ENCODE results near the gene CMTM7.
"Not testable (repeated sequence)": the region's sequence is repeated elsewhere in the genome, so short reads cannot be mapped to it uniquely, and the experiment has no call there.

Gene CMTM7

GRCh38 chr3:32455609-32456428 lies 64.2 kb downstream of the CMTM7 start:
- in situ Hi-C loops (cut with HindIII; ENCODE audit: low sequenced_read_pairs): no loop called here

DNA sequence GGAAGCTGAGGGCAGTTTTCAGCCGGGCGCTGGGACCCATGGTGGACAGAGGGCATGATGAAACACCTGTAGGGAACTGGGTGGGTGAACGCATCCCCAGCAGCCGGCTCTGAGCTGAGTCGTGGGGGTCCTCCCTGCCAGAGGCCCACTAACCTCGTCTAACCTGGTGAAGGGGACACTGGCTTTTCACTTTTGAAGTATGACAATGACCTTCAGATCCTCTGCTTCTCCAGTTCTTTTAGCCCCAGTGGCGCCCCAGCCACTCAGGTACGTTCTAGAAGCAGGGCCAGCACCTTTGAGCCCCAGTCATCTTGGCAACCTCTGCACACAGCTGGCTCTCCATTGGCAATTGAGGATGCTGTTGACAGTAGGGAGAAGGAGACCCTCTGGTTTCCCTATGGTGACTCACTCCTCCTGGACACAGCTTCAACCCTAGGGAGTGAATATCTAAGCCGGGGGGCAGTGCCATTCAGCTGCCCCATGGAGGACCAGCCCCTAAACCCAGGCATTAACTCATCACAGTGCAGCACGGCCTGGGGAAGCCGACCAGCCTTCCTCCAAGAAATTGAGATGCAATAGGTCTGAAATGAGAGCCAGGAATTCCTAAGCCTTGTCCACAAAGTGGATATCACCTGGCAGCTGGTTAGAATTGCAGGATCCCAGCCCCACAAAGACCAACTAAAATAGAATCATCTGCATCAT lies 64.9 kb downstream of the CMTM7 start:
- in situ Hi-C loops (cut with HindIII; ENCODE audit: low sequenced_read_pairs): no loop called here

DNA sequence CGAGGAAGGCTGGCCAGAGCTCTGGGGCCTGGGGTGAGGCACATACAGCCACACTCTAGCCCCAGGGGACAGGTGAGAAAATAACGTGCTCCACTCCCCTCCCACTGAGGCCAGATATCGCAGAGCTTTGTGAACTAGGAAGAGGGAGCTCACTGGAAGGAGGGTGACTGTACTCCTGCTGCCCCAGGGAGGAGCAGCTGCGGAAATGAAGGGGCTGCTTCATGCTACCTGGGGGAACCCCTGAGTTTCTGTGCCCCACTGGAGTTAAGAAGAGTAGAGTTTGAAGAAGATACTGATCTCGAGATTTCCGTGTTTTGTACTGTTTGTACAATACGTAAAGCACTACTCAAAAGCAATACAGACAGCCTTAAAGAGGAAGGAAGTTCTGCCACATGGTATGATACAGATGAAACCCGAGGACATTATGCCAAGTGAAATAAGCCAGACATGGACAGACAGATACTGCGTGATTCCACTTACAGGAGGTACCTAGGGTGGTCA lies 66.4 kb downstream of the CMTM7 start:
- in situ Hi-C loops (cut with HindIII; ENCODE audit: low sequenced_read_pairs): no loop called here

DNA sequence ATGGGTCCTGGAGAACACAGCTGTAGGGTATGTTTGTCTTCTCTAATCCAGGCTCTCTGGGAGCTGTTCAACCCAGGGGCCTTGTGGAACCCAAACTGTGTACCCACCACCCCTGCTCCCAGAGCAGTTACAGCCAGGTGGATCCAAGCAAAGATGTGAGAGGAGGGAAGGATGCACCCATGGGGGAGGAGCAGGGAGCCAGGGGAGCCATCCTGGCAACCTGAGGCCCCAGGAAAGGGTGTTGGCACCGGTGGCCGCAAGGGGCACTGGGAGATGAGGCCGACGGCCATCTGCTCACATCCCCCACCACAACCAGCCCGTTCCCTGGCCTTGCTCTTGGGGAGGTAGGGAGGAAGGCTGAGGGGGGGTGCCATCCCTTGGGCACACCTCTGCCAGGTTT lies 67.8 kb downstream of the CMTM7 start:
- in situ Hi-C loops (cut with HindIII; ENCODE audit: low sequenced_read_pairs): no loop called here

GRCh38 chr3:32460031-32460749 lies 68.5 kb downstream of the CMTM7 start:
- in situ Hi-C loops (cut with HindIII; ENCODE audit: low sequenced_read_pairs): no loop called here

GRCh38 chr3:32460817-32461496 lies 69.3 kb downstream of the CMTM7 start:
- in situ Hi-C loops (cut with HindIII; ENCODE audit: low sequenced_read_pairs): not testable (repeated sequence)

- in situ Hi-C loops (cut with HindIII; ENCODE audit: low sequenced_read_pairs): not testable (repeated sequence)
Observed at GRCh38 chr3:32462191-32462986, 70.7 kb downstream of the CMTM7 start.

DNA sequence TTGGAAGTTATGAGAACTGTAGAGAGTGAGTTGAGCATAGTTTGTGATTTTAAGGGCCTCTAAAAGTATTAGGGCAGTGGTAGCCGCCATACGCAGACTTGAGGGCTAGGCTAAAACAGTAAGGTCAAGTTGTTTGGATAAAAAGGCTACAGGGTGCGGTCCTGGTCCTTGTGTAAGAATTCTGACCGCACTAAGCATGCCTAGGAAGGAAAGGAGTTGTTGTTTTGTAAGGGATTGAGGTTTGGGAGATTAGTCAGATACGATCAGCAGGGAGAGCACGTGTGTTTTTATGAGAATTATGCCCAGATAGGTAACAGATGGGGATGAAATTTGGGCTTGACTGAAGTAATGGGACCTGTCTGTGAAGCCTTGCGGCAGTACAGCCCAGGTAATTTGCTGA lies 71.8 kb downstream of the CMTM7 start:
- in situ Hi-C loops (cut with HindIII; ENCODE audit: low sequenced_read_pairs): not testable (repeated sequence)

DNA sequence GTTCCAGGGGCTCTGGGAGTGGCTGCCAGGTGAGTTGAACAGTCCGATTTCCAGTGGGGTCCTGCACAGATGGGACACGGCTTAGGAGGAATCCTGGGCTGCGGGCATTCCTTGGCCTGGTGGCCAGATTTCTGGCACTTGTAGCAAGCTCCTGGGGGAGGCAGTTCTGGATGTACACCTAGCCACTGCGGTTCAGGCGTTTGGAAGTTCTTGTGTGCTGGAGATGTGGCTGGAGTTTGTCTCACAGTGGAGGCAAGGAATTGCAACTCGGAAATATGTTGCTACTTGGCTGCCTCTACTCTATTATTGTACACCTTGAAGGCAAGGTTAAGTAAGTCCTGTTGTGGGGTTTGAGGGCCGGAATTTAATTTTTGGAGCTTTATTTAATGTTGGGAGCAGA lies 73.1 kb downstream of the CMTM7 start:
- in situ Hi-C loops (cut with HindIII; ENCODE audit: low sequenced_read_pairs): not testable (repeated sequence)

- in situ Hi-C loops (cut with HindIII; ENCODE audit: low sequenced_read_pairs): not testable (repeated sequence)
Observed at GRCh38 chr3:32466808-32467207, 75.2 kb downstream of the CMTM7 start.

GRCh38 chr3:32467333-32468070 lies 75.8 kb downstream of the CMTM7 start:
- in situ Hi-C loops (cut with HindIII; ENCODE audit: low sequenced_read_pairs): no loop called here

DNA sequence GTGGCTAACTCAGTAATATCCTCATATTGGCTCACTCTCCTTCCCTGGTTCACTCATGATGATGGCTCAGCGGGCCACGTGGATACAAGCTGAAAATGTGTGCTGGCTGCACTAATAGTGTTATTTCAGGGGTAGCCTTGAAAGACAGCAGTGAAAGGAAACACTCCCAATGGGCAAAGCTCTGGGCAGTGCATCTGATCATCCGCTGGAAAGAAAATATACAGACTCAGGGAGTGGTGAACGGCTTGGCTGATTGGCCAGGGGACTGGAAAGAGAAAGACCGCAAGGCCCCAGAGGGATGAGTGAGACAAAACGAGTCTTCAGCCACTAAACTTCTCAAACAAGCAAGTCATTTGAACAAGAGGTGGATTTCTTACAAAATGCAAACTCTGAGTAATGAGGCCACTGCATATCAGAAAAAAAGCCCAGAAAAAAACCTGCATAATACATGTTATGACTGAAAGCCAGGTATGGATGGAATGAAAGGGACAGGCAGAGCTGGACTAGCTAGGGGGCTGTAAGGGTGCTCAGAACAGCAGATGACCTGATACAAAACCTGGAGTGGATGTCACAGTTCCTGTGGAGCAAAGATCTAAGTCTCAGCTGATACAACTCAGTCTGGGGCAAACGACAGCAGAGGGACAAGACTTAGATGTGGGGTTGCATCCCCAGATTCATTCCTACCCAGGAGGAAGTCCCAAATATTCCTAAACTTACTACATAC lies 77.7 kb downstream of the CMTM7 start:
- in situ Hi-C loops (cut with HindIII; ENCODE audit: low sequenced_read_pairs): no loop called here

GRCh38 chr3:32470362-32470761 lies 78.7 kb downstream of the CMTM7 start:
- in situ Hi-C loops (cut with HindIII; ENCODE audit: low sequenced_read_pairs): loop anchor here (5.0 kb wide), 1 partner anchor 57 kb away; no protein-coding TSS in a partner anchor

DNA sequence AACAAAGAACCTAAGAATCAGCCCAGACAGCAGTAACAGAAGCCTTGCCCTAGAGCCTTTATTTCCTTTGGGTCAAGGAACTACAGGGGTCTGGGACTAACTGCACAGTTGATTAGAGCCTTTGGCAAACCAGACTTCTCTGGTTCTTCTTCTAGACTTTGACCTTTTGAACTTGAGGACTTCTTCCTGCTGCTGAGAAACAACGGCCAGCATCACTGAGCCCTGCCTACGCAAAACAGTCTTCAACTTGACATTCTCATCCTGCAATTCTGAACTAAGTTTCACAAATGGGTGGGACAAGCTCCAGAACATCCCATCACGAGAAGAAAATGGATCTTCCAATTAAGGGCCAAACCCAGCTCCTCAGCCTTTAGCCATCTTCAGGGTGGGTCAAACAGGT lies 79.6 kb downstream of the CMTM7 start:
- in situ Hi-C loops (cut with HindIII; ENCODE audit: low sequenced_read_pairs): loop anchor here (5.0 kb wide), 1 partner anchor 56 kb away; no protein-coding TSS in a partner anchor

DNA sequence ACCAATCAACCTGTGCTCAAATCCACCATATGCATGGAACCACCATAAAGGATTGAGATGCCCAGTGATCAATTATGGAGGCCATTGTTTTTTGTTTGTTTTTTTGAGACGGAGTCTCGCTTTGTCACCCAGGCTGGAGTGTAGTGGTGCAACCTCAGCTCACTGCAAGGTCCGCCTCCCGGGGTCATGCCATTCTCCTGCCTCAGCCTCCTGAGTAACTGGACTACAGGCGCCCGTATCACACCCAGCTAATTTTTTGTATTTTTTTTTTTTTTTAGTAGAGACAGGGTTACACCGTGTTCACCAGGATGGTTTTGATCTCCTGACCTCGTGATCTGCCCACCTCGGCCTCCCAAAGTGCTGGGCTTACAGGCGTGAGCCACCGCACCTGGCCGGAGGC lies 80.5 kb downstream of the CMTM7 start:
- in situ Hi-C loops (cut with HindIII; ENCODE audit: low sequenced_read_pairs): loop anchor here (5.0 kb wide), 1 partner anchor 55 kb away; no protein-coding TSS in a partner anchor

GRCh38 chr3:32474201-32474600 lies 82.5 kb downstream of the CMTM7 start:
- in situ Hi-C loops (cut with HindIII; ENCODE audit: low sequenced_read_pairs): loop anchor here (5.0 kb wide), 1 partner anchor 53 kb away; no protein-coding TSS in a partner anchor

DNA sequence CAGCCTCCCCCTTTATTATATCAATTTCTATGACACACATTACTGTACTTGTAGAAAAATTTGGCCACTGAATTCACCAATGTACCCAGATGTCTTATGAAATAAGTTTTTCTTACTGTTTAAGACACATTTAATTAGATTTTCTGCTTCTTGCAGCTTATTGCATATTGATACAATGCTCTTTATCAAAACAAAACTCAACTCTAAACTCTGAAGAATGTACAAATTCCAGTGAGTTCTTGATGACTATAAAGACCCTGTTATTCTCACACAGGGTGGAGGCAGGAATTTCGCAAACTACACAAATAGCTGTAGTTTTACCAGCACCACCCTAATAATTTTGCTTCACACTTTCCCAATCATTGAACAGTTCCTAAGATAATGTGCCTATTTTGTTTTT lies 89.0 kb downstream of the CMTM7 start:
- in situ Hi-C loops (cut with HindIII; ENCODE audit: low sequenced_read_pairs): no loop called here

- in situ Hi-C loops (cut with HindIII; ENCODE audit: low sequenced_read_pairs): no loop called here
Observed at GRCh38 chr3:32481791-32482631, 90.4 kb downstream of the CMTM7 start.

Data from endothelial cell of hepatic sinusoid (primary cell).